ENCODE data around the gene ST3GAL3.

- TF ChIP-seq CTCF (conservative IDR thresholded peaks at IDR 0.05) (no peak), EZH2 (IDR thresholded peaks at IDR 0.05; ENCODE audit: low read depth) (no peak)
These were observed 157.0 kb downstream of the ST3GAL3 start for GRCh38 chr1:43864111-43865045.

Measured in PC-9 (cell line).